CD4-positive, CD25-positive, alpha-beta regulatory T cell (primary cell): ENCODE data around the gene MTIF2. TPM values are rescaled to one million over a fixed set of nuclear protein-coding genes. Genes with fewer than 3 reads are reported as not detected.
"Not testable (repeated sequence)": the region's sequence is repeated elsewhere in the genome, so short reads cannot be mapped to it uniquely, and the experiment has no call there.

Experiments used
- ATAC-seq, 2 donors: fragments of 150-1000 bp; cut with Tn5 transposase; one replicate each; pipeline ENCODE4 v1.10.0; 2021; ENCODE audit warnings: low read depth in 2 of 2, moderate number of reproducible peaks in 2 of 2, moderate library complexity in 1 of 2
- DNase-seq, 3 donors: peaks; one replicate each; pipeline versions ENCODE4 v3.0.0 to v3.0.0-alpha.2; 2012 to 2022; ENCODE audit warnings: mixed read lengths in 1 of 3
- H3K27ac ChIP-seq: one replicate; pipeline ENCODE4 v1.7.0; 2013; ENCODE audit warnings: mild to moderate bottlenecking, low read length; ENCODE audit not compliant: insufficient read depth, poor library complexity, severe bottlenecking
- H3K27me3 ChIP-seq: one replicate; pipeline ENCODE4 v1.7.0; 2013; ENCODE audit warnings: low read length; ENCODE audit not compliant: control insufficient read depth, insufficient read depth
- H3K36me3 ChIP-seq: one replicate; pipeline ENCODE4 v1.7.0; 2013; ENCODE audit warnings: mild to moderate bottlenecking, low read length, moderate library complexity; ENCODE audit not compliant: control insufficient read depth, insufficient read depth
- H3K4me1 ChIP-seq: 2 replicates; pipeline ENCODE4 v1.7.0; 2013; ENCODE audit warnings: mild to moderate bottlenecking, low read length; ENCODE audit not compliant: insufficient read depth, control insufficient read depth, poor library complexity, severe bottlenecking
- H3K4me3 ChIP-seq: one replicate; pipeline ENCODE4 v1.7.0; 2013; ENCODE audit warnings: low read depth, mild to moderate bottlenecking, low read length, moderate library complexity
- H3K9me3 ChIP-seq, 2 experiments: 1 replicate in 1 of 2; 2 replicates in 1 of 2; pipeline ENCODE4 v1.7.0; 2013; ENCODE audit warnings: low read length in 2 of 2, mild to moderate bottlenecking in 1 of 2, moderate library complexity in 1 of 2; ENCODE audit not compliant: control insufficient read depth in 2 of 2
- H3K27ac Mint-ChIP-seq, 3 donors: one replicate each; pipeline ENCODE4 v1.8.0; 2020 to 2022; ENCODE audit warnings: mild to moderate bottlenecking in 3 of 3, mixed read lengths in 3 of 3, moderate library complexity in 2 of 3
- H3K27me3 Mint-ChIP-seq: one replicate; pipeline ENCODE4 v1.8.0; 2022; ENCODE audit warnings: mild to moderate bottlenecking, mixed read lengths
- H3K36me3 Mint-ChIP-seq: one replicate; pipeline ENCODE4 v1.8.0; 2020; ENCODE audit warnings: mixed read lengths
- H3K4me1 Mint-ChIP-seq, 4 donors: one replicate each; pipeline ENCODE4 v1.8.0; 2020 to 2022; ENCODE audit warnings: mixed read lengths in 4 of 4, mild to moderate bottlenecking in 1 of 4
- H3K4me3 Mint-ChIP-seq, 4 donors: one replicate each; pipeline ENCODE4 v1.8.0; 2020 to 2022; ENCODE audit warnings: mild to moderate bottlenecking in 4 of 4, mixed read lengths in 4 of 4, moderate library complexity in 3 of 4
- H3K9me3 Mint-ChIP-seq, 7 donors: one replicate each; pipeline ENCODE4 v1.8.0; 2020 to 2022; ENCODE audit warnings: mixed read lengths in 7 of 7, mild to moderate bottlenecking in 3 of 7, moderate library complexity in 2 of 7
- polyA plus RNA-seq, 4 donors: library from polyadenylated mRNA; unstranded; fragments of 300-500 nt; fragmentation: Illumina TruSeq; gene quantifications; one replicate each; pipeline ENCODE4 v1.2.3, GENCODE V29; 2021
- total RNA-seq: library from RNA; stranded (reverse); gene quantifications from one replicate; pipeline ENCODE4 v1.2.3, GENCODE V29; 2022

MTIF2 gene
- total and polyA plus RNA-seq, 5 donors from 2014 or later: 13.8 to 21.3 (median 15.3) TPM

DNA sequence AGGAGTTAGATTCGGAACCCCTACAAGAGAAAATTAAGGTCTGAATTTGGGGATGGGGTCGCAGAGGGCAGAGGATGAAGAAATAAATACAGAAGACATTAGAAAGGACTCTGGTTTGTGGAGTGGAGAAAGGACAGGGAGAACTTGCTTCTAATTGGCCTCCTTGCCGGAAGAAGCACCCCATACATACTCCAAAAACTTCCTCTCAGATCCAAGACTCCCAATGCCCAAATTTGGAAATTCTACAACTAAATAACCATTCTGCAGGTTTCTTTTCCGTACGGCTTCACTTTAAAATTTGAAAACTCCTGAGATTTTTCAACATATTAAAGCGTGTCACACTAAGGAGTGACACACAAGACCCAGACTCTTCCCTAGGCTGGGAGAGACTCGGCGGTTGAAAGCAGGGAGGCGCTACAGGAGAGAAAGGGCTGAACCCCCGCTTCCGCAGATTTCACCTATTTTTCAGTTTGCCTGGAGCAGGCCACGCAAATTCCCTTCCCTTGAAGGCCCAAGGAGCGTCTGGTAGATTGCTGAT lies 37.4 kb downstream of the MTIF2 start:
- Histone ChIP-seq H3K27me3 (no peaks in the 10 kb centered on the region), H3K9me3 (no peaks in the 10 kb centered on the region), H3K36me3 (peaks cover 28% of the 10 kb centered on the region), H3K27ac (peak overlapping the region; percentile 96), H3K4me1 (peaks cover 48% of the 10 kb centered on the region), H3K4me3 (peak overlapping the region; percentile 99)
- H3K27ac Mint-ChIP-seq: peak overlapping the region; percentile 98 to 99 (median 99)
- peaks cover 0 to 3% (median 0%) of the 10 kb centered on the region in 7 donors for H3K9me3 Mint-ChIP-seq
- H3K36me3 Mint-ChIP-seq: peaks cover 27% of the 10 kb centered on the region
- ATAC-seq (no peak), DNase-seq (no peak)
- peak overlapping the region; percentile 95 to 100 (median 98) for H3K4me3 Mint-ChIP-seq
- peaks cover 12% of the 10 kb centered on the region for H3K27me3 Mint-ChIP-seq
- H3K4me1 Mint-ChIP-seq: peaks cover 32 to 85% (median 66%) of the 10 kb centered on the region in 4 donors

GRCh38 chr2:55230551-55230950 lies 38.5 kb downstream of the MTIF2 start:
- Histone ChIP-seq H3K36me3 (peaks cover 17% of the 10 kb centered on the region), H3K4me3 (no peak overlapping the region), H3K27ac (peak overlapping the region; percentile 39), H3K4me1 (peaks cover 45% of the 10 kb centered on the region), H3K9me3 (no peaks in the 10 kb centered on the region), H3K27me3 (no peaks in the 10 kb centered on the region)
- Mint-ChIP-seq H3K9me3 (peaks cover 0 to 3% (median 0%) of the 10 kb centered on the region in 7 donors), H3K4me3 (peak overlapping the region; percentile 95 to 100 (median 98)), H3K27me3 (peaks cover 12% of the 10 kb centered on the region), H3K4me1 (peaks cover 32 to 79% (median 63%) of the 10 kb centered on the region in 4 donors), H3K27ac (peak overlapping the region; percentile 20 to 99 (median 55)), H3K36me3 (peaks cover 26% of the 10 kb centered on the region)
- no peak for DNase-seq
- no peak for ATAC-seq

- Mint-ChIP-seq H3K27me3 (peaks cover 12% of the 10 kb centered on the region), H3K4me1 (peaks cover 32 to 68% (median 52%) of the 10 kb centered on the region in 4 donors), H3K9me3 (peaks cover 0 to 3% (median 0%) of the 10 kb centered on the region in 7 donors), H3K27ac (peak overlapping the region in 1 of 3 donors; percentile 87), H3K36me3 (peaks cover 18% of the 10 kb centered on the region), H3K4me3 (peak overlapping the region in 3 of 4 donors; percentile 52 to 95 (median 58))
- H3K4me1 ChIP-seq: peaks cover 35% of the 10 kb centered on the region
- H3K36me3 ChIP-seq: peaks cover 5% of the 10 kb centered on the region
- no peaks in the 10 kb centered on the region for H3K27me3 ChIP-seq
- DNase-seq (no peak), ATAC-seq (no peak)
- no peak overlapping the region for H3K4me3 ChIP-seq
- no peak overlapping the region for H3K27ac ChIP-seq
- H3K9me3 ChIP-seq: no peaks in the 10 kb centered on the region
These were observed 39.8 kb downstream of the MTIF2 start for GRCh38 chr2:55229221-55229620.

- peaks cover 28 to 57% (median 43%) of the 10 kb centered on the region in 4 donors for H3K4me1 Mint-ChIP-seq
These were observed 40.8 kb downstream of the MTIF2 start for GRCh38 chr2:55228226-55228563.

DNA sequence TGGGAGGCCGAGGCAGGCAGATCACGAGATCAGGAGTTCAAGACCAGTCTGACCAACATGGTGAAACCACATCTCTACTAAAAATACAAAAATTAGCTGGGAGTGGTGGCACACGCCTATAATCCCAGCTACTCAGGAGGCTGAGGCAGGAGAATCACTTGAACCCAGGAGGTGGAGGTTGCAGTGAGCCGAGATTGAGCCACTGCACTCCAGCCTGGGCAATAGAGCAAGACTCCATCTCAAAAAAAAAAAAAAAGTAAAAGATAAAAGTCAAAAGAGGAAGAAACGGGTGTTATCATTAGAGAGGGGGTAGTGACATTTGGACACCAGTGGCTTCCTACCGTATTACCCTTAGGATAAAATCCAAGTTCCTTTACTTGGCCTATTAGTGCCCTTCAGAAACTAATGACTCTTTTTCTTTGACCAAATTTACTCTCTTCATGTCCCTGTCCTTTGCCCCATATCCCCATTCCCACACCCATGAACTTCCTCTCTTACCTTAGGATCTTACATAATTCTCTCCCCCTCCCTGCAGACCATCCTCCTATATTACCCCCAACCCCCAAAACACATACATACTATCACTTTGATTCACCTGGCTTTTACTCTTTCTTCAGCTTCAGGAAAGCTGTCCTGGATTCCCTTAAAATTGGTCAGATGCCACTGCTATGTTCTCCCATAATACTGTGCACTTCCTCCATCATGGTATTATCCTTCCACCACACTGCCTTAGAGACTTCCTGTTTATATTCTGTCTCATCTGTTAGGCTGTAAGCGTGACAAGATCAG lies 41.4 kb downstream of the MTIF2 start:
- Mint-ChIP-seq H3K4me3 (peak overlapping the region; percentile 35 to 95 (median 54)), H3K27ac (peak overlapping the region; percentile 33 to 91 (median 78)), H3K4me1 (peaks cover 28 to 60% (median 45%) of the 10 kb centered on the region in 4 donors)
- not testable (repeated sequence) for H3K36me3 Mint-ChIP-seq, H3K9me3 ChIP-seq, H3K9me3 Mint-ChIP-seq, H3K36me3 ChIP-seq, ATAC-seq, H3K27me3 Mint-ChIP-seq, H3K27me3 ChIP-seq
- peak overlapping the region; percentile 15 for H3K27ac ChIP-seq
- DNase-seq: peak in 1 of 3 donors; percentile 46
- H3K4me3 ChIP-seq: peak overlapping the region; percentile 52
- peaks cover 26% of the 10 kb centered on the region for H3K4me1 ChIP-seq

More at GRCh38 chr2:55228226-55228563, 40.8 kb downstream of the MTIF2 start:
- Histone ChIP-seq H3K27me3 (no peaks in the 10 kb centered on the region), H3K4me3 (peak overlapping the region; percentile 52), H3K9me3 (no peaks in the 10 kb centered on the region), H3K4me1 (peaks cover 24% of the 10 kb centered on the region), H3K36me3 (no peaks in the 10 kb centered on the region), H3K27ac (peak overlapping the region; percentile 15)
- ATAC-seq: no peak
- peaks cover 0 to 3% (median 0%) of the 10 kb centered on the region in 7 donors for H3K9me3 Mint-ChIP-seq
- H3K4me3 Mint-ChIP-seq: peak overlapping the region; percentile 35 to 95 (median 54)
- peaks cover 11% of the 10 kb centered on the region for H3K27me3 Mint-ChIP-seq
- H3K27ac Mint-ChIP-seq: peak overlapping the region; percentile 33 to 91 (median 78)
- no peak for DNase-seq
- peaks cover 11% of the 10 kb centered on the region for H3K36me3 Mint-ChIP-seq

GRCh38 chr2:55225481-55226020 lies 43.5 kb downstream of the MTIF2 start:
- Mint-ChIP-seq H3K9me3 (peaks cover 0 to 3% (median 0%) of the 10 kb centered on the region in 7 donors), H3K4me1 (peaks cover 32 to 62% (median 43%) of the 10 kb centered on the region in 4 donors), H3K4me3 (peak overlapping the region in 3 of 4 donors; percentile 36 to 64 (median 51)), H3K27ac (peak overlapping the region in 1 of 3 donors; percentile 56), H3K36me3 (peaks cover 6% of the 10 kb centered on the region), H3K27me3 (no peaks in the 10 kb centered on the region)
- no peak overlapping the region for H3K27ac ChIP-seq
- no peak overlapping the region for H3K4me3 ChIP-seq
- ATAC-seq (no peak), DNase-seq (no peak)
- H3K27me3 ChIP-seq: no peaks in the 10 kb centered on the region
- no peaks in the 10 kb centered on the region for H3K36me3 ChIP-seq
- H3K4me1 ChIP-seq: peaks cover 23% of the 10 kb centered on the region
- no peaks in the 10 kb centered on the region for H3K9me3 ChIP-seq

DNA sequence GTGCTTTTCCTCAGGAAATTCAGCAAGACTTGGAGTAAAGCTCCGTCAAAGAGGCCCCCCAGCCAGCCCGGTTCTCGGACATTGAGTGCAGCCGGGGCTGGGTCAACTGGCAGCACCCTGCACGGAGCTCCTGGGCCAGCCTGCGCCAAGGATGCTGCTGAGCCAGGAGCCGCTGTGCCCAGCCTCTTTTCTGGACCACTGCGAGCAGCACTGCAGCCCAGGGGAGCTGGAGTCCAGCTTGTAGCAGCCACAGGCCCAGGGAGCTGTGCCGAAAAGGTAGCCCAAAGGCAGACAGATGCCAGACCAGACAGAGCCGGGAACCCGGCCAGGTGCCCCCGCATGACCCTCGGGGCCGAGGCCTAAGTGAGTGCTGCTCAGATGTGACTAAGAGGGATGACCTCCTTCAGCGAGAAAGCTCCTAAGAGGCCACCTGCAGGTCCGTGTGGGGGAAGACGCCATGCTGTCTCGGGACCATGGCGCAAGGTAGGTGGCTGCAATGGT lies 44.2 kb downstream of the MTIF2 start:
- Mint-ChIP-seq H3K4me1 (peaks cover 25 to 59% (median 37%) of the 10 kb centered on the region in 4 donors), H3K9me3 (peaks cover 0 to 3% (median 0%) of the 10 kb centered on the region in 7 donors), H3K27me3 (no peaks in the 10 kb centered on the region), H3K4me3 (peak overlapping the region in 3 of 4 donors; percentile 58 to 86 (median 64)), H3K36me3 (no peaks in the 10 kb centered on the region), H3K27ac (peak overlapping the region in 2 of 3 donors; percentile 51 to 83)
- no peak overlapping the region for H3K27ac ChIP-seq
- no peaks in the 10 kb centered on the region for H3K36me3 ChIP-seq
- no peaks in the 10 kb centered on the region for H3K27me3 ChIP-seq
- DNase-seq (no peak), ATAC-seq (no peak)
- peaks cover 24% of the 10 kb centered on the region for H3K4me1 ChIP-seq
- H3K4me3 ChIP-seq: no peak overlapping the region
- no peaks in the 10 kb centered on the region for H3K9me3 ChIP-seq
